RWPE2 (cell line): Measurements from ENCODE around the gene CHRD.

Experiments used
- ATAC-seq: fragments of 200-7000 bp; cut with Tn5 transposase; 3 replicates; pipeline ENCODE4 v1.9.1; 2021; ENCODE audit warnings: low read depth
- DNase-seq: peaks from one replicate; pipeline ENCODE4 v3.0.0-alpha.2; 2020; ENCODE audit warnings: low spot score
- H3K27ac ChIP-seq: fragments of 450-650 bp; 2 replicates; pipeline ENCODE4 v1.5.1; 2017; ENCODE audit warnings: mild to moderate bottlenecking; ENCODE audit not compliant: poor library complexity, severe bottlenecking
- H3K27me3 ChIP-seq: fragments of 250-450 bp; sonication (Bioruptor Pico); 2 replicates; pipeline ENCODE4 v1.5.1; 2021; ENCODE audit warnings: mild to moderate bottlenecking, moderate library complexity; ENCODE audit not compliant: insufficient read depth, poor library complexity, severe bottlenecking
- H3K36me3 ChIP-seq: fragments of 250-450 bp; sonication (Bioruptor Pico); 2 replicates; pipeline ENCODE4 v1.5.1; 2020; ENCODE audit warnings: low read depth, mild to moderate bottlenecking, moderate library complexity
- H3K4me1 ChIP-seq: fragments of 250-450 bp; sonication (Bioruptor Pico); 2 replicates; pipeline ENCODE4 v1.5.1; 2021; ENCODE audit warnings: mild to moderate bottlenecking, moderate library complexity; ENCODE audit not compliant: insufficient read depth, poor library complexity, severe bottlenecking
- H3K4me3 ChIP-seq: fragments of 250-450 bp; sonication (Bioruptor Pico); 2 replicates; pipeline ENCODE4 v1.5.1; 2021; ENCODE audit warnings: mild to moderate bottlenecking, moderate library complexity; ENCODE audit not compliant: severe bottlenecking
- H3K9me3 ChIP-seq: fragments of 250-450 bp; sonication (Bioruptor Pico); 2 replicates; pipeline ENCODE4 v1.5.1; 2021; ENCODE audit warnings: mild to moderate bottlenecking, moderate library complexity; ENCODE audit not compliant: severe bottlenecking
- TF ChIP-seq, protein P1 (sequence below): fragments of 450-650 bp; IDR thresholded peaks from one replicate; pipeline ENCODE4 v1.5.1; 2017; ENCODE audit warnings: mild to moderate bottlenecking, moderate library complexity; ENCODE audit not compliant: poor library complexity, severe bottlenecking

CHRD gene

DNA sequence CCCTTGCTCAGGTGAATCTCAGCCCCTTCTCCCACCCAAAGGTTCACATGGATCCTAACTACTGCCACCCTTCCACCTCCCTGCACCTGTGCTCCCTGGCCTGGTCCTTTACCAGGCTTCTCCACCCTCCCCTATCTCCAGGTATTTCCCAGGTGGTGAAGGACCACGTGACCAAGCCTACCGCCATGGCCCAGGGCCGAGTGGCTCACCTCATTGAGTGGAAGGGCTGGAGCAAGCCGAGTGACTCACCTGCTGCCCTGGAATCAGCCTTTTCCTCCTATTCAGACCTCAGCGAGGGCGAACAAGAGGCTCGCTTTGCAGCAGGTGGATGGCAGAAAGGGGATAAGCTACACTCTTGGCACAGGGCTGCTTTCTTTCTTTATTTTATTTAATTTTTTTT lies 37.9 kb upstream of the CHRD start:
- TF ChIP-seq, protein P1, sequence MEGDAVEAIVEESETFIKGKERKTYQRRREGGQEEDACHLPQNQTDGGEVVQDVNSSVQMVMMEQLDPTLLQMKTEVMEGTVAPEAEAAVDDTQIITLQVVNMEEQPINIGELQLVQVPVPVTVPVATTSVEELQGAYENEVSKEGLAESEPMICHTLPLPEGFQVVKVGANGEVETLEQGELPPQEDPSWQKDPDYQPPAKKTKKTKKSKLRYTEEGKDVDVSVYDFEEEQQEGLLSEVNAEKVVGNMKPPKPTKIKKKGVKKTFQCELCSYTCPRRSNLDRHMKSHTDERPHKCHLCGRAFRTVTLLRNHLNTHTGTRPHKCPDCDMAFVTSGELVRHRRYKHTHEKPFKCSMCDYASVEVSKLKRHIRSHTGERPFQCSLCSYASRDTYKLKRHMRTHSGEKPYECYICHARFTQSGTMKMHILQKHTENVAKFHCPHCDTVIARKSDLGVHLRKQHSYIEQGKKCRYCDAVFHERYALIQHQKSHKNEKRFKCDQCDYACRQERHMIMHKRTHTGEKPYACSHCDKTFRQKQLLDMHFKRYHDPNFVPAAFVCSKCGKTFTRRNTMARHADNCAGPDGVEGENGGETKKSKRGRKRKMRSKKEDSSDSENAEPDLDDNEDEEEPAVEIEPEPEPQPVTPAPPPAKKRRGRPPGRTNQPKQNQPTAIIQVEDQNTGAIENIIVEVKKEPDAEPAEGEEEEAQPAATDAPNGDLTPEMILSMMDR, result no peak
- ATAC-seq, result peak; percentile 58
- DNase-seq, result no peak
- H3K9me3 ChIP-seq, result no peaks in the 10 kb centered on the region
- peaks cover 12% of the 10 kb centered on the region for H3K4me1 ChIP-seq
- no peaks in the 10 kb centered on the region for H3K27me3 ChIP-seq
- H3K36me3 ChIP-seq, result peaks cover 26% of the 10 kb centered on the region
- no peak overlapping the region for H3K4me3 ChIP-seq
- H3K27ac ChIP-seq, result no peak overlapping the region

DNA sequence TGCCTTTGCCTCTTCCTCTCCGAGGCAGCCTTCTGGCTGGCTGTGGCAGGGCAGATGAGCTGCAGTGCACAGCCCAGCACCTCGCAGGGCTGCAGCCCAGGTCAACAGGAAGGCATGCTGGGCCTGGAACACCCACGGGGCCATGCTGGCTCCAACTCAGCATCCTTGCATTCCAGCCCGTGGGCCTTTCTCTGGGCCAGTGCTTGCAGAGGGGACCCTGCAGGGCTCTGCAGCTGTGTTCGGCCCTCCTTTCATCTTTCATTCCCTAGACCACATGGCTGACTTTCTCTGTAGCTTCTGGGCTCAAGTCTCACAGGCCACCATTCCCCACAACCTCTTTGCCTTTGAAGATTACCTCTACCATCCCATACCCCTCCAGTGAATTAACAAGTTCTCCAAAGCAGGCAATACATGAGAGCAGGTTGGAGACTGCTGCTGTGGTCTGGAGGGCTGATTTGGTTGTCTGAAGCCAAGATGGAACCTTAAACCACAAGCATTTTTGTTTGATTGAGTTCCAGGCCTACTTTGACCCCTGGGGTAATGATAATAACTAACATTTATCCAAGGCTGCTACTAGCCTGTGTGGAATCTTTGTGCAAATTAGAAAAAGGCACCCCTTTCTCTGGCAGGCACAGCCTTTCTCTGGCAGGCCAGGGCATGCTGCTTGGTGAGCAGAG lies 36.5 kb upstream of the CHRD start:
- no peak for DNase-seq
- Histone ChIP-seq H3K27me3 (no peaks in the 10 kb centered on the region), H3K4me1 (peaks cover 5% of the 10 kb centered on the region), H3K9me3 (no peaks in the 10 kb centered on the region), H3K27ac (no peak overlapping the region), H3K36me3 (peaks cover 21% of the 10 kb centered on the region), H3K4me3 (no peak overlapping the region)
- TF ChIP-seq, protein P1, result no peak
- ATAC-seq, result no peak

DNA sequence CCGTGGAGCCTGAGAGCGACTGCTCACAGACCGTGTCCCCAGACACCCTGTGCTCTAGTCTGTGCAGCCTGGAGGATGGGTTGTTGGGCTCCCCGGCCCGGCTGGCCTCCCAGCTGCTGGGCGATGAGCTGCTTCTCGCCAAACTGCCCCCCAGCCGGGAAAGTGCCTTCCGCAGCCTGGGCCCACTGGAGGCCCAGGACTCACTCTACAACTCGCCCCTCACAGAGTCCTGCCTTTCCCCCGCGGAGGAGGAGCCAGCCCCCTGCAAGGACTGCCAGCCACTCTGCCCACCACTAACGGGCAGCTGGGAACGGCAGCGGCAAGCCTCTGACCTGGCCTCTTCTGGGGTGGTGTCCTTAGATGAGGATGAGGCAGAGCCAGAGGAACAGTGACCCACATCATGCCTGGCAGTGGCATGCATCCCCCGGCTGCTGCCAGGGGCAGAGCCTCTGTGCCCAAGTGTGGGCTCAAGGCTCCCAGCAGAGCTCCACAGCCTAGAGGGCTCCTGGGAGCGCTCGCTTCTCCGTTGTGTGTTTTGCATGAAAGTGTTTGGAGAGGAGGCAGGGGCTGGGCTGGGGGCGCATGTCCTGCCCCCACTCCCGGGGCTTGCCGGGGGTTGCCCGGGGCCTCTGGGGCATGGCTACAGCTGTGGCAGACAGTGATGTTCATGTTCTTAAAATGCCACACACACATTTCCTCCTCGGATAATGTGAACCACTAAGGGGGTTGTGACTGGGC lies 35.1 kb upstream of the CHRD start:
- no peak for ATAC-seq

DNA sequence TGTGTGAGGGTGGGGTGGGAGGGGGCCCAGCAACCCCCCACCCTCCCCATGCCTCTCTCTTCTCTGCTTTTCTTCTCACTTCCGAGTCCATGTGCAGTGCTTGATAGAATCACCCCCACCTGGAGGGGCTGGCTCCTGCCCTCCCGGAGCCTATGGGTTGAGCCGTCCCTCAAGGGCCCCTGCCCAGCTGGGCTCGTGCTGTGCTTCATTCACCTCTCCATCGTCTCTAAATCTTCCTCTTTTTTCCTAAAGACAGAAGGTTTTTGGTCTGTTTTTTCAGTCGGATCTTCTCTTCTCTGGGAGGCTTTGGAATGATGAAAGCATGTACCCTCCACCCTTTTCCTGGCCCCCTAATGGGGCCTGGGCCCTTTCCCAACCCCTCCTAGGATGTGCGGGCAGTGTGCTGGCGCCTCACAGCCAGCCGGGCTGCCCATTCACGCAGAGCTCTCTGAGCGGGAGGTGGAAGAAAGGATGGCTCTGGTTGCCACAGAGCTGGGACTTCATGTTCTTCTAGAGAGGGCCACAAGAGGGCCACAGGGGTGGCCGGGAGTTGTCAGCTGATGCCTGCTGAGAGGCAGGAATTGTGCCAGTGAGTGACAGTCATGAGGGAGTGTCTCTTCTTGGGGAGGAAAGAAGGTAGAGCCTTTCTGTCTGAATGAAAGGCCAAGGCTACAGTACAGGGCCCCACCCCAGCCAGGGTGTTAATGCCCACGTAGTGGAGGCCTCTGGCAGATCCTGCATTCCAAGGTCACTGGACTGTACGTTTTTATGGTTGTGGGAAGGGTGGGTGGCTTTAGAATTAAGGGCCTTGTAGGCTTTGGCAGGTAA lies 34.3 kb upstream of the CHRD start:
- Histone ChIP-seq H3K36me3 (peaks cover 21% of the 10 kb centered on the region), H3K27ac (no peak overlapping the region), H3K27me3 (no peaks in the 10 kb centered on the region), H3K4me3 (no peak overlapping the region), H3K4me1 (no peaks in the 10 kb centered on the region), H3K9me3 (no peaks in the 10 kb centered on the region)
- ATAC-seq (peak; percentile 71), DNase-seq (no peak)
- TF ChIP-seq, protein P1, result peak; percentile 59

More for the DNA sequence above, 35.1 kb upstream of the CHRD start:
- no peaks in the 10 kb centered on the region for H3K4me1 ChIP-seq
- H3K9me3 ChIP-seq, result no peaks in the 10 kb centered on the region
- DNase-seq, result no peak
- H3K27ac ChIP-seq, result no peak overlapping the region
- H3K4me3 ChIP-seq, result no peak overlapping the region
- TF ChIP-seq, protein P1, result no peak
- H3K36me3 ChIP-seq, result peaks cover 21% of the 10 kb centered on the region
- H3K27me3 ChIP-seq, result no peaks in the 10 kb centered on the region
